K562 (cell line): Measurements from ENCODE around the gene TRIM27. TPM values are rescaled to one million over a fixed set of nuclear protein-coding genes. Genes with fewer than 3 reads are reported as not detected.

Experiments
- BDP1 ChIP-seq: IDR thresholded peaks from 3 replicates; pipeline ENCODE4 v1.6.1; 2011; ENCODE audit not compliant: insufficient read length, insufficient read depth
- BRD4 ChIP-seq: fragments of 200-600 bp; sonication (generic); IDR thresholded peaks from 2 replicates; pipeline ENCODE4 v1.6.1; 2017; ENCODE audit warnings: inconsistent platforms
- CREB1 ChIP-seq, 2 experiments: sonication (generic) in 1 of 2; formaldehyde crosslinking in 1 of 2; IDR thresholded peaks; 2 replicates each; pipeline versions ENCODE4 v1.6.1 to v1.8.0; 2012 to 2022; ENCODE audit warnings: inconsistent platforms in 1 of 2, mild to moderate bottlenecking in 1 of 2, missing genetic modification reagents in 1 of 2, moderate library complexity in 1 of 2
- GTF2F1 ChIP-seq: IDR thresholded peaks from 2 replicates; pipeline ENCODE4 v1.6.1; 2011; ENCODE audit warnings: low read depth, low read length, improper control_type of control experiment
- NR1H2 ChIP-seq: sonication (generic); formaldehyde crosslinking; IDR thresholded peaks from 2 replicates; pipeline ENCODE4 v1.4.0; 2020; ENCODE audit warnings: mild to moderate bottlenecking, missing genetic modification reagents
- RHOXF2B ChIP-seq: fragments of 250-450 bp; sonication (Bioruptor Pico); conservative IDR thresholded peaks from 2 replicates; pipeline ENCODE4 v1.5.1; 2021
- STAT5B ChIP-seq: fragments of 250-450 bp; sonication (Bioruptor Pico); IDR thresholded peaks from 2 replicates; pipeline ENCODE4 v1.8.0; 2021; ENCODE audit warnings: mild to moderate bottlenecking, inconsistent platforms
- ZNF24 ChIP-seq: fragments of 450-650 bp; IDR thresholded peaks from 2 replicates; pipeline ENCODE4 v1.6.1; 2016
- ZNF324 ChIP-seq: fragments of 250-450 bp; sonication (Bioruptor Pico); IDR thresholded peaks from 2 replicates; pipeline ENCODE4 v1.4.0; 2020; ENCODE audit warnings: mild to moderate bottlenecking
- ZNF780A ChIP-seq: fragments of 250-450 bp; sonication (Bioruptor Pico); IDR thresholded peaks from 2 replicates; pipeline ENCODE4 v1.5.0; 2021; ENCODE audit warnings: mild to moderate bottlenecking
- polyA plus RNA-seq, 8 experiments: library from polyadenylated mRNA; depleted of rRNA in 4 of 8; stranded (reverse) in 5 of 8; unstranded in 3 of 8; fragments of >200 nt; fragmentation: Nextera tagmentation in 2 of 8; fragmentation: Illumina TruSeq in 1 of 8; extraction: Ambion mirVana in 2 of 8; extraction: Trizol in 1 of 8; gene quantifications; 2 replicates each; pipeline versions ENCODE4 v1.2.1 to v1.2.3, GENCODE V29; 2011 to 2014; ENCODE audit warnings: inconsistent platforms in 1 of 8, missing spikeins in 1 of 8
- total RNA-seq, 7 experiments: library from RNA; depleted of rRNA in 6 of 7; stranded (reverse); fragments of >200 nt in 6 of 7; fragmentation: Illumina TruSeq in 2 of 7; extraction: Trizol in 2 of 7; gene quantifications; 2 replicates each; pipeline versions ENCODE4 v1.2.1 to v1.2.3, GENCODE V29; 2011 to 2021; ENCODE audit warnings: low replicate concordance in 1 of 7
- TF ChIP-seq, protein P1 (sequence below): fragments of 250-450 bp; sonication (Bioruptor Pico); IDR thresholded peaks from 2 replicates; pipeline ENCODE4 v1.8.0; 2021; ENCODE audit warnings: mild to moderate bottlenecking, moderate library complexity
- TF ChIP-seq, protein P2 (sequence below): sonication (generic); formaldehyde crosslinking; IDR thresholded peaks from 2 replicates; pipeline ENCODE4 v1.8.0; 2022; ENCODE audit warnings: missing genetic modification reagents, mild to moderate bottlenecking, moderate library complexity, borderline replicate concordance
- TF ChIP-seq, protein P3 (sequence below), 2 experiments: fragments of 200-800 bp in 1 of 2; sonication (Bioruptor generic) in 1 of 2; sonication (generic) in 1 of 2; formaldehyde crosslinking in 1 of 2; IDR thresholded peaks in 1 of 2; conservative IDR thresholded peaks in 1 of 2; 2 replicates each; pipeline versions ENCODE4 v1.5.0 to v1.6.1; 2016 to 2020; ENCODE audit warnings: missing compliant biosample characterization in 1 of 2, missing genetic modification characterization in 1 of 2, missing genetic modification reagents in 1 of 2
- TF ChIP-seq, protein P4 (sequence below): fragments of 450-650 bp; conservative IDR thresholded peaks from 2 replicates; pipeline ENCODE4 v1.6.1; 2016; ENCODE audit warnings: missing genetic modification characterization, low read depth, mild to moderate bottlenecking, control low read depth, missing compliant biosample characterization
- TF ChIP-seq, protein P5 (sequence below), 2 experiments: fragments of 450-650 bp; conservative IDR thresholded peaks; 2 replicates each; pipeline ENCODE4 v1.6.1; 2017; ENCODE audit warnings: mild to moderate bottlenecking in 2 of 2, moderate library complexity in 2 of 2
- TF ChIP-seq, protein P6 (sequence below): fragments of 150-350 bp; IDR thresholded peaks from 2 replicates; pipeline ENCODE4 v1.6.1; 2014; ENCODE audit warnings: low read depth, mild to moderate bottlenecking, low read length, borderline replicate concordance

Gene TRIM27
- total and polyA plus RNA-seq, 9 of the 15 experiments (the other 6 are each of a cell fraction or from before 2014, with no cell fraction given) = 37.7 to 235 (median 122) TPM

DNA sequence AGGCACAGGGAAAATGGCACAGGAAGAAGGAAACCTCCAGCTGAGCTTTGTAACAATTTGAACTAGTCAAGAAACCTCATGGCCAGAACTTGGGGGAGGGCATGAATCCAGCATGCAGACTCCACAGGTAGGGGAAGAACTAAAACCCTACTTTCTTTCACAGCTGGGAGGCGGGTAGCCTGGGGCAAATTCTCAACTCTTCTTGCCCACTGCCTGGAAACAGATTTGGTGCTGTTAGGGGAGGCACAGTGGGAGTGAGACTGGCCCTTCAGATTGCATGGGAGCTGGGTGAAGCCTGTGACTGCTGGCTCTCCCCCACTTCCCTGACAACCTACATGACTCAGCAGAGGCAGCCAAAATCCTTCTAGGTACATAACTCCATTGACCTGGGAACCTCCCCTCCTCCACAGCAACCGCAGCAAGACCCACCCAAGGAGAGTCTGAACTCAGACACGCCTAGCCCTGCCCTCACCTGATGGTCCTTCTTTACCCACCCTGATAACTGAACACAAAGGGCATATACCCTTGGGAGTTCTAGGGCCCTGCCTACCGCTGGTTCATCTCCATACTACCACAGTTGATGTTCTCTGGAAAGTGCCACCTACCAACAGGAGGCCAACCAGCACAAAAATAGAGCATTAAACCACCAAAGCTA lies 37.2 kb upstream of the TRIM27 start (continued):
- TF ChIP-seq, protein P1, sequence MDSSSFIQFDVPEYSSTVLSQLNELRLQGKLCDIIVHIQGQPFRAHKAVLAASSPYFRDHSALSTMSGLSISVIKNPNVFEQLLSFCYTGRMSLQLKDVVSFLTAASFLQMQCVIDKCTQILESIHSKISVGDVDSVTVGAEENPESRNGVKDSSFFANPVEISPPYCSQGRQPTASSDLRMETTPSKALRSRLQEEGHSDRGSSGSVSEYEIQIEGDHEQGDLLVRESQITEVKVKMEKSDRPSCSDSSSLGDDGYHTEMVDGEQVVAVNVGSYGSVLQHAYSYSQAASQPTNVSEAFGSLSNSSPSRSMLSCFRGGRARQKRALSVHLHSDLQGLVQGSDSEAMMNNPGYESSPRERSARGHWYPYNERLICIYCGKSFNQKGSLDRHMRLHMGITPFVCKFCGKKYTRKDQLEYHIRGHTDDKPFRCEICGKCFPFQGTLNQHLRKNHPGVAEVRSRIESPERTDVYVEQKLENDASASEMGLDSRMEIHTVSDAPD = no peak
- no peak for TF ChIP-seq STAT5B (CRISPR knock-in tag)
- no peak for TF ChIP-seq BDP1
- TF ChIP-seq BRD4 = peak; percentile 73
- TF ChIP-seq, protein P2, sequence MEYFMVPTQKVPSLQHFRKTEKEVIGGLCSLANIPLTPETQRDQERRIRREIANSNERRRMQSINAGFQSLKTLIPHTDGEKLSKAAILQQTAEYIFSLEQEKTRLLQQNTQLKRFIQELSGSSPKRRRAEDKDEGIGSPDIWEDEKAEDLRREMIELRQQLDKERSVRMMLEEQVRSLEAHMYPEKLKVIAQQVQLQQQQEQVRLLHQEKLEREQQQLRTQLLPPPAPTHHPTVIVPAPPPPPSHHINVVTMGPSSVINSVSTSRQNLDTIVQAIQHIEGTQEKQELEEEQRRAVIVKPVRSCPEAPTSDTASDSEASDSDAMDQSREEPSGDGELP (CRISPR knock-in tag) = peak; percentile 66
- TF ChIP-seq ZNF780A (CRISPR knock-in tag) = no peak
- TF ChIP-seq, protein P3, sequence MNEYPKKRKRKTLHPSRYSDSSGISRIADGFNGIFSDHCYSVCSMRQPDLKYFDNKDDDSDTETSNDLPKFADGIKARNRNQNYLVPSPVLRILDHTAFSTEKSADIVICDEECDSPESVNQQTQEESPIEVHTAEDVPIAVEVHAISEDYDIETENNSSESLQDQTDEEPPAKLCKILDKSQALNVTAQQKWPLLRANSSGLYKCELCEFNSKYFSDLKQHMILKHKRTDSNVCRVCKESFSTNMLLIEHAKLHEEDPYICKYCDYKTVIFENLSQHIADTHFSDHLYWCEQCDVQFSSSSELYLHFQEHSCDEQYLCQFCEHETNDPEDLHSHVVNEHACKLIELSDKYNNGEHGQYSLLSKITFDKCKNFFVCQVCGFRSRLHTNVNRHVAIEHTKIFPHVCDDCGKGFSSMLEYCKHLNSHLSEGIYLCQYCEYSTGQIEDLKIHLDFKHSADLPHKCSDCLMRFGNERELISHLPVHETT (CRISPR knock-in tag; conservative IDR thresholded peaks at IDR 0.05 in 1 of 2, IDR thresholded peaks at IDR 0.05 in 1 of 2) = peak in 1 of 2 experiments; percentile 83; a peak in 2 of 4 replicates
- TF ChIP-seq, protein P4, sequence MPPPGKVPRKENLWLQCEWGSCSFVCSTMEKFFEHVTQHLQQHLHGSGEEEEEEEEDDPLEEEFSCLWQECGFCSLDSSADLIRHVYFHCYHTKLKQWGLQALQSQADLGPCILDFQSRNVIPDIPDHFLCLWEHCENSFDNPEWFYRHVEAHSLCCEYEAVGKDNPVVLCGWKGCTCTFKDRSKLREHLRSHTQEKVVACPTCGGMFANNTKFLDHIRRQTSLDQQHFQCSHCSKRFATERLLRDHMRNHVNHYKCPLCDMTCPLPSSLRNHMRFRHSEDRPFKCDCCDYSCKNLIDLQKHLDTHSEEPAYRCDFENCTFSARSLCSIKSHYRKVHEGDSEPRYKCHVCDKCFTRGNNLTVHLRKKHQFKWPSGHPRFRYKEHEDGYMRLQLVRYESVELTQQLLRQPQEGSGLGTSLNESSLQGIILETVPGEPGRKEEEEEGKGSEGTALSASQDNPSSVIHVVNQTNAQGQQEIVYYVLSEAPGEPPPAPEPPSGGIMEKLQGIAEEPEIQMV (tag) = no peak
- TF ChIP-seq, protein P5, sequence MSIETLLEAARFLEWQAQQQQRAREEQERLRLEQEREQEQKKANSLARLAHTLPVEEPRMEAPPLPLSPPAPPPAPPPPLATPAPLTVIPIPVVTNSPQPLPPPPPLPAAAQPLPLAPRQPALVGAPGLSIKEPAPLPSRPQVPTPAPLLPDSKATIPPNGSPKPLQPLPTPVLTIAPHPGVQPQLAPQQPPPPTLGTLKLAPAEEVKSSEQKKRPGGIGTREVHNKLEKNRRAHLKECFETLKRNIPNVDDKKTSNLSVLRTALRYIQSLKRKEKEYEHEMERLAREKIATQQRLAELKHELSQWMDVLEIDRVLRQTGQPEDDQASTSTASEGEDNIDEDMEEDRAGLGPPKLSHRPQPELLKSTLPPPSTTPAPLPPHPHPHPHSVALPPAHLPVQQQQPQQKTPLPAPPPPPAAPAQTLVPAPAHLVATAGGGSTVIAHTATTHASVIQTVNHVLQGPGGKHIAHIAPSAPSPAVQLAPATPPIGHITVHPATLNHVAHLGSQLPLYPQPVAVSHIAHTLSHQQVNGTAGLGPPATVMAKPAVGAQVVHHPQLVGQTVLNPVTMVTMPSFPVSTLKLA (conservative IDR thresholded peaks at IDR 0.05) = no peak; a peak in 1 of 4 replicates
- TF ChIP-seq NR1H2 (CRISPR knock-in tag) = 0 out of 2 replicates have a peak, but pooled peaks have one; percentile 47
- TF ChIP-seq, protein P6, sequence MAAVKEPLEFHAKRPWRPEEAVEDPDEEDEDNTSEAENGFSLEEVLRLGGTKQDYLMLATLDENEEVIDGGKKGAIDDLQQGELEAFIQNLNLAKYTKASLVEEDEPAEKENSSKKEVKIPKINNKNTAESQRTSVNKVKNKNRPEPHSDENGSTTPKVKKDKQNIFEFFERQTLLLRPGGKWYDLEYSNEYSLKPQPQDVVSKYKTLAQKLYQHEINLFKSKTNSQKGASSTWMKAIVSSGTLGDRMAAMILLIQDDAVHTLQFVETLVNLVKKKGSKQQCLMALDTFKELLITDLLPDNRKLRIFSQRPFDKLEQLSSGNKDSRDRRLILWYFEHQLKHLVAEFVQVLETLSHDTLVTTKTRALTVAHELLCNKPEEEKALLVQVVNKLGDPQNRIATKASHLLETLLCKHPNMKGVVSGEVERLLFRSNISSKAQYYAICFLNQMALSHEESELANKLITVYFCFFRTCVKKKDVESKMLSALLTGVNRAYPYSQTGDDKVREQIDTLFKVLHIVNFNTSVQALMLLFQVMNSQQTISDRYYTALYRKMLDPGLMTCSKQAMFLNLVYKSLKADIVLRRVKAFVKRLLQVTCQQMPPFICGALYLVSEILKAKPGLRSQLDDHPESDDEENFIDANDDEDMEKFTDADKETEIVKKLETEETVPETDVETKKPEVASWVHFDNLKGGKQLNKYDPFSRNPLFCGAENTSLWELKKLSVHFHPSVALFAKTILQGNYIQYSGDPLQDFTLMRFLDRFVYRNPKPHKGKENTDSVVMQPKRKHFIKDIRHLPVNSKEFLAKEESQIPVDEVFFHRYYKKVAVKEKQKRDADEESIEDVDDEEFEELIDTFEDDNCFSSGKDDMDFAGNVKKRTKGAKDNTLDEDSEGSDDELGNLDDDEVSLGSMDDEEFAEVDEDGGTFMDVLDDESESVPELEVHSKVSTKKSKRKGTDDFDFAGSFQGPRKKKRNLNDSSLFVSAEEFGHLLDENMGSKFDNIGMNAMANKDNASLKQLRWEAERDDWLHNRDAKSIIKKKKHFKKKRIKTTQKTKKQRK = no peak
- TF ChIP-seq ZNF324 (CRISPR knock-in tag) = no peak
- no peak for TF ChIP-seq ZNF24
- no peak for TF ChIP-seq CREB1 (IDR thresholded peaks at IDR 0.05)
- TF ChIP-seq CREB1 (CRISPR knock-in tag; IDR thresholded peaks at IDR 0.05) = peak; percentile 27; the same call in 1 of the 2 replicates
- TF ChIP-seq RHOXF2B (CRISPR knock-in tag) = 0 out of 2 replicates have a peak, but pooled peaks have one; percentile 64
- TF ChIP-seq GTF2F1 = no peak
